ENCODE results near the gene FOXL3.

DNA sequence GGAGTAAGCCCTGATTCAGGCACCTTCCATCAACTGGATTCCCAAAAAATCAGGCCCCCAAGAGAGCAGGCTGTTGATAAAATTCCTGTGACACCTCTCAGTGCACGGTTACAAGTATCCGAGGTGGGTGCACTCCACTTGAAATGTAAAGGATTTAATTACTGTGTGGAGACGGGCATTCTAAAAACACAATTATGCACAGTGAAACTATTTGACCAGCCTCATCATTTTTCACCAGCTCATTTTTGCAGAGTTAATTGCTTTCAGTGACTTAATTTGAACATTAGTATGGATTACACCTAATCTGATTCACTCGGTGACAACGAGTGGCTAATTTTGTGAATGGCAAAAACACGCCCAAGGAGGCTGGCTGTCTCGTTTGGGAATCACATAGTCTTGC lies 2.3 kb downstream of the FOXL3 start:
- TF ChIP-seq ZSCAN18 (tag by site-specific recombination; IDR thresholded peaks at IDR 0.05), result no peak
- no peak for TF ChIP-seq KLF16 (tag by site-specific recombination; IDR thresholded peaks at IDR 0.05)
- no peak for TF ChIP-seq ZNF624 (tag by site-specific recombination; IDR thresholded peaks at IDR 0.05)
- TF ChIP-seq, protein P1, sequence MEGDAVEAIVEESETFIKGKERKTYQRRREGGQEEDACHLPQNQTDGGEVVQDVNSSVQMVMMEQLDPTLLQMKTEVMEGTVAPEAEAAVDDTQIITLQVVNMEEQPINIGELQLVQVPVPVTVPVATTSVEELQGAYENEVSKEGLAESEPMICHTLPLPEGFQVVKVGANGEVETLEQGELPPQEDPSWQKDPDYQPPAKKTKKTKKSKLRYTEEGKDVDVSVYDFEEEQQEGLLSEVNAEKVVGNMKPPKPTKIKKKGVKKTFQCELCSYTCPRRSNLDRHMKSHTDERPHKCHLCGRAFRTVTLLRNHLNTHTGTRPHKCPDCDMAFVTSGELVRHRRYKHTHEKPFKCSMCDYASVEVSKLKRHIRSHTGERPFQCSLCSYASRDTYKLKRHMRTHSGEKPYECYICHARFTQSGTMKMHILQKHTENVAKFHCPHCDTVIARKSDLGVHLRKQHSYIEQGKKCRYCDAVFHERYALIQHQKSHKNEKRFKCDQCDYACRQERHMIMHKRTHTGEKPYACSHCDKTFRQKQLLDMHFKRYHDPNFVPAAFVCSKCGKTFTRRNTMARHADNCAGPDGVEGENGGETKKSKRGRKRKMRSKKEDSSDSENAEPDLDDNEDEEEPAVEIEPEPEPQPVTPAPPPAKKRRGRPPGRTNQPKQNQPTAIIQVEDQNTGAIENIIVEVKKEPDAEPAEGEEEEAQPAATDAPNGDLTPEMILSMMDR (tag by site-specific recombination; IDR thresholded peaks at IDR 0.05), result no peak
